Left renal pelvis (tissue), 4 donors: Measurements from ENCODE around the gene AGBL4. TPM values are rescaled to one million over a fixed set of nuclear protein-coding genes. Genes with fewer than 3 reads are reported as not detected.

Experiments used
- DNase-seq, 4 donors: peaks; one replicate each; pipeline ENCODE4 v3.0.0-alpha.2; 2013; ENCODE audit warnings: low read depth in 4 of 4, low spot score in 3 of 4
- polyA plus RNA-seq, 4 donors: library from polyadenylated mRNA; unstranded; fragments of 120-200 nt; gene quantifications; one replicate each; pipeline ENCODE4 v1.2.1, GENCODE V29; 2013; ENCODE audit not compliant: insufficient read length in 4 of 4

AGBL4 gene
- polyA plus RNA-seq, 4 donors, result 0.31 to 1.3 (median 1.1) TPM

- DNase-seq, result no peak
These were observed 1346.9 kb downstream of the AGBL4 start for GRCh38 chr1:48676822-48677221.

- DNase-seq, result no peak
These were observed 1347.4 kb downstream of the AGBL4 start for GRCh38 chr1:48676376-48676775.

GRCh38 chr1:48675251-48675650, 1348.5 kb downstream of the AGBL4 start:
- DNase-seq, result no peak

GRCh38 chr1:48674641-48675040, 1349.1 kb downstream of the AGBL4 start:
- DNase-seq, result no peak

GRCh38 chr1:48673332-48674105, 1350.2 kb downstream of the AGBL4 start:
- DNase-seq, result no peak

- DNase-seq, result no peak
These were observed 1352.2 kb downstream of the AGBL4 start for GRCh38 chr1:48671578-48671977.

- DNase-seq, result no peak
These were observed 1353.3 kb downstream of the AGBL4 start for GRCh38 chr1:48670234-48671020.

- no peak for DNase-seq
These were observed 1355.4 kb downstream of the AGBL4 start for GRCh38 chr1:48668339-48668738.

- no peak for DNase-seq
These were observed 1356.0 kb downstream of the AGBL4 start for GRCh38 chr1:48667782-48668181.

GRCh38 chr1:48665708-48666407, 1357.9 kb downstream of the AGBL4 start:
- no peak for DNase-seq

- DNase-seq, result no peak
These were observed 1361.9 kb downstream of the AGBL4 start for GRCh38 chr1:48661726-48662463.

- no peak for DNase-seq
These were observed 1364.0 kb downstream of the AGBL4 start for GRCh38 chr1:48659801-48660200.

GRCh38 chr1:48657413-48657812, 1366.3 kb downstream of the AGBL4 start:
- DNase-seq, result no peak

- no peak for DNase-seq
These were observed 1369.0 kb downstream of the AGBL4 start for GRCh38 chr1:48654606-48655210.

GRCh38 chr1:48652334-48652733, 1371.4 kb downstream of the AGBL4 start:
- no peak for DNase-seq

- no peak for DNase-seq
These were observed 1373.9 kb downstream of the AGBL4 start for GRCh38 chr1:48649880-48650279.

- DNase-seq, result no peak
These were observed 1377.9 kb downstream of the AGBL4 start for GRCh38 chr1:48645883-48646282.

GRCh38 chr1:48644905-48645605, 1378.7 kb downstream of the AGBL4 start:
- DNase-seq, result no peak

GRCh38 chr1:48644190-48644900, 1379.4 kb downstream of the AGBL4 start:
- DNase-seq, result no peak
